ENCODE measurements around the gene MLYCD. TPM values are rescaled to one million over a fixed set of nuclear protein-coding genes. Genes with fewer than 3 reads are reported as not detected.

Gene MLYCD
- total RNA-seq, 1 experiment from 2014 or later, result 2.0 TPM

GRCh38 chr16:83906683-83907082 lies 7.8 kb downstream of the MLYCD start:
- no peak for DNase-seq (ENCODE audit: low spot score)
- BruUV-seq (replicated peaks), result no TSS peak
- ChIA-PET CTCF (no interaction called here), POLR2A (ENCODE audit: low non-redundant PET) (no interaction called here)
- intact Hi-C loops (cut with micrococcal nuclease; ENCODE audit: unreplicated experiment), result no loop called here
- Histone ChIP-seq H3K4me1 (ENCODE audit: insufficient read depth, low read length, poor library complexity, severe bottlenecking) (no peaks in the 10 kb centered on the region), H3K27ac (ENCODE audit: low read depth, low read length, poor library complexity, severe bottlenecking) (no peak overlapping the region), H3K27me3 (replicated peaks; ENCODE audit: insufficient read depth, low read depth, low read length, poor library complexity) (no peaks in the 10 kb centered on the region), H3K9me3 (ENCODE audit: low read depth, low read length, poor library complexity, severe bottlenecking) (no peaks in the 10 kb centered on the region), H3K36me3 (ENCODE audit: insufficient read depth, low read length, poor library complexity, severe bottlenecking) (no peaks in the 10 kb centered on the region), H3K4me3 (ENCODE audit: low read depth, low read length, poor library complexity, severe bottlenecking) (no peak overlapping the region)
- TF ChIP-seq EZH2 (IDR thresholded peaks at IDR 0.05; ENCODE audit: borderline replicate concordance, low read depth, low read length, poor library complexity, severe bottlenecking), result no peak
- TF ChIP-seq, protein P1, sequence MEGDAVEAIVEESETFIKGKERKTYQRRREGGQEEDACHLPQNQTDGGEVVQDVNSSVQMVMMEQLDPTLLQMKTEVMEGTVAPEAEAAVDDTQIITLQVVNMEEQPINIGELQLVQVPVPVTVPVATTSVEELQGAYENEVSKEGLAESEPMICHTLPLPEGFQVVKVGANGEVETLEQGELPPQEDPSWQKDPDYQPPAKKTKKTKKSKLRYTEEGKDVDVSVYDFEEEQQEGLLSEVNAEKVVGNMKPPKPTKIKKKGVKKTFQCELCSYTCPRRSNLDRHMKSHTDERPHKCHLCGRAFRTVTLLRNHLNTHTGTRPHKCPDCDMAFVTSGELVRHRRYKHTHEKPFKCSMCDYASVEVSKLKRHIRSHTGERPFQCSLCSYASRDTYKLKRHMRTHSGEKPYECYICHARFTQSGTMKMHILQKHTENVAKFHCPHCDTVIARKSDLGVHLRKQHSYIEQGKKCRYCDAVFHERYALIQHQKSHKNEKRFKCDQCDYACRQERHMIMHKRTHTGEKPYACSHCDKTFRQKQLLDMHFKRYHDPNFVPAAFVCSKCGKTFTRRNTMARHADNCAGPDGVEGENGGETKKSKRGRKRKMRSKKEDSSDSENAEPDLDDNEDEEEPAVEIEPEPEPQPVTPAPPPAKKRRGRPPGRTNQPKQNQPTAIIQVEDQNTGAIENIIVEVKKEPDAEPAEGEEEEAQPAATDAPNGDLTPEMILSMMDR (conservative IDR thresholded peaks at IDR 0.05; ENCODE audit: low read depth, low read length), result no peak

- POLR2A ChIA-PET (ENCODE audit: low non-redundant PET), result no interaction called here
- DNase-seq (ENCODE audit: low spot score), result no peak
- H3K27me3 ChIP-seq (replicated peaks; ENCODE audit: insufficient read depth, low read depth, low read length, poor library complexity), result no peaks in the 10 kb centered on the region
- H3K4me3 ChIP-seq (ENCODE audit: low read depth, low read length, poor library complexity, severe bottlenecking), result no peak overlapping the region
- intact Hi-C loops (cut with micrococcal nuclease; ENCODE audit: unreplicated experiment), result no loop called here
- no peaks in the 10 kb centered on the region for H3K9me3 ChIP-seq (ENCODE audit: low read depth, low read length, poor library complexity, severe bottlenecking)
- H3K27ac ChIP-seq (ENCODE audit: low read depth, low read length, poor library complexity, severe bottlenecking), result no peak overlapping the region
- CTCF ChIA-PET, result no interaction called here
- no peaks in the 10 kb centered on the region for H3K36me3 ChIP-seq (ENCODE audit: insufficient read depth, low read length, poor library complexity, severe bottlenecking)
- no peaks in the 10 kb centered on the region for H3K4me1 ChIP-seq (ENCODE audit: insufficient read depth, low read length, poor library complexity, severe bottlenecking)
- TF ChIP-seq, protein P1 (conservative IDR thresholded peaks at IDR 0.05; ENCODE audit: low read depth, low read length), result no peak
- TF ChIP-seq EZH2 (IDR thresholded peaks at IDR 0.05; ENCODE audit: borderline replicate concordance, low read depth, low read length, poor library complexity, severe bottlenecking), result no peak
- BruUV-seq (replicated peaks), result no TSS peak
Measured at GRCh38 chr16:83907111-83907510, 8.2 kb downstream of the MLYCD start.

DNA sequence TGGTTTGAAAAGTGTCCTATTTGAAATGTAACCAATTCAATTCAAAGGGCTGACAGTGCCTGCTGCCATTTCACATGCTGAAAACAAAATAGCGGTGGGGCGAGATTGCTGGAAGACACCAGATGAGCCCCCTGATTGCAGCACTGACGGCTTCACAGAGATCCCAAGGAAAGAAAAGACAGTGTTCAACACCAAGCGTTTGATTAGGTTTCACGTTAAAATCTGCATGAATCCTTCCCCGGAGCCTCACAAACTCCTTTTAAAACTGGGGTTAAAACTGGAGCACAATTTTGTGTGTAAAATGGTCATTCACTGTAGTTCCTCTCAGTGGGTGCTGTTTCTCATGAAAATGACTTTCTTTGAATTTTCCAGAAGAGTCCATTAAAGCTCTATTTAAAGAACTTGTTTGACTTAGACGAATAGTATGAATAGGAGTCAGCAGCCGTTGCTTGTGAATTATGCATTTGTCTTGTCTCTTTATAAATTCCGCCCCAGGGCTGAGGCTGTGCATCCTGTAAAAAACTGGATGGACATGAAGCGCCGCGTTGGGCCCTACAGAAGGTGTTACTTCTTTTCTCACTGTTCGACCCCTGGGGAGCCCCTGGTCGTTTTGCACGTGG lies 8.8 kb downstream of the MLYCD start:
- Histone ChIP-seq H3K4me3 (ENCODE audit: low read depth, low read length, poor library complexity, severe bottlenecking) (no peak overlapping the region), H3K4me1 (ENCODE audit: insufficient read depth, low read length, poor library complexity, severe bottlenecking) (no peaks in the 10 kb centered on the region), H3K9me3 (ENCODE audit: low read depth, low read length, poor library complexity, severe bottlenecking) (no peaks in the 10 kb centered on the region), H3K27ac (ENCODE audit: low read depth, low read length, poor library complexity, severe bottlenecking) (no peak overlapping the region), H3K27me3 (replicated peaks; ENCODE audit: insufficient read depth, low read depth, low read length, poor library complexity) (no peaks in the 10 kb centered on the region), H3K36me3 (ENCODE audit: insufficient read depth, low read length, poor library complexity, severe bottlenecking) (no peaks in the 10 kb centered on the region)
- no peak for TF ChIP-seq EZH2 (IDR thresholded peaks at IDR 0.05; ENCODE audit: borderline replicate concordance, low read depth, low read length, poor library complexity, severe bottlenecking)
- TF ChIP-seq, protein P1 (conservative IDR thresholded peaks at IDR 0.05; ENCODE audit: low read depth, low read length), result no peak
- no TSS peak for BruUV-seq (replicated peaks)
- no peak for DNase-seq (ENCODE audit: low spot score)
- POLR2A ChIA-PET (ENCODE audit: low non-redundant PET), result no interaction called here
- intact Hi-C loops (cut with micrococcal nuclease; ENCODE audit: unreplicated experiment), result no loop called here
- CTCF ChIA-PET, result no interaction called here

Data from A673 (cell line).